HG02973 (cell line): ENCODE results near the gene CXCL13.
A peak's percentile ranks its signal among the peaks of the same experiment; 100 is the strongest.
"Not testable (repeated sequence)": the region's sequence is repeated elsewhere in the genome, so short reads cannot be mapped to it uniquely, and the experiment has no call there.

Experiments used
- ATAC-seq: cut with Tn5 transposase; IDR thresholded peaks from one replicate; pipeline ENCODE4 v1.9.1; 2021; ENCODE audit warnings: moderate library complexity; ENCODE audit not compliant: unreplicated experiment

The CXCL13 gene, protein sequence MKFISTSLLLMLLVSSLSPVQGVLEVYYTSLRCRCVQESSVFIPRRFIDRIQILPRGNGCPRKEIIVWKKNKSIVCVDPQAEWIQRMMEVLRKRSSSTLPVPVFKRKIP

DNA sequence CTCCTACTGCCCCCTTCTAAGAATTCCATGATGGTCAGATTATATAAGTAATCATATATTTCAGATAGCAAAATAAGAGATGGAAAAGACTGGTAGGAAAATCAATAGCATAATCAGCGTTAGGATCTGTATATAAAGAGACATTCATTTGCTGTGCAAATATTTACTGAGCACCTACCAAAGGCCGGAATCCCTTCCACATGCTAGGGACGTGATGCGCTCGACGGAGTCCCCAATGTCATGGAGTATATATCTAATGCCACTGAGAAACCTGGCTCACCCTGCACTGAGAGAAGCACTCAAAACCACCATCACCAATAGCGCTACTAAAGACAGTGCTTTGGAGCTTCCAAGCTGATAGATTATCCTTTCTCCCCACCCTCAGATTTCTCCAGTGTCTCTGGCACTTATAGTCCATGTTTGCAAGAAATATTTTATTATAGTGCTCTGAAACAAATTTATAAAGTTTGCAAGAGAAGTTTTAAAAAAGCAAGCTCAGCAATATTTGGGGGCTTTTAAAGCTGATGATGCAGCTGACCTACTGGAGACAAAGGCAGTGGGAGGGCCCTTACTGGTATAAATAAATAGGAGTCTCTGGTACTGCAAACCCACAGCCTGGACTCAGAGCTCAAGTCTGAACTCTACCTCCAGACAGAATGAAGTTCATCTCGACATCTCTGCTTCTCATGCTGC, at the start of gene CXCL13:
CXCL13 (plus strand) TSS at position 611 of the 693 bp plus-strand sequence; CDS start at position 657, 46 bp downstream.
- ATAC-seq: no peak

DNA sequence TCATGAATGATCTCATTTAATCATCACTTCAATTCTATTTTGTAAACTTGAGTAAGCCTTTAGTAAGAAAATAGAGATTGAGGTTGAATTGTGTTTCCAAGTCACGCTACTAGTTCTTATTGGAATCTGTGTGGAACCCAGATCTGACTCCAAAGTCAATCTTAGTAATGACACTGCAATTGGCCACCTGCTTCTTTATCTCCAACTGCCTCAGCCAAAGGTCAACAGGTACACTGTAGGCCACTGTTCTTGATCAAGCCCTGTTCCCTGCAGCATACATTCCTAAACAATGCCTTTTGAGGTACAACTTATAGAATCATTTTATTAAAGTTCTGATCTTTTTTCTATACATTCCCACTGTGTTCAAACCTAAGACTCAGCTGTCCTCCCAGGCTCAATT, 45.5 kb upstream of the CXCL13 start:
- no peak for ATAC-seq

DNA sequence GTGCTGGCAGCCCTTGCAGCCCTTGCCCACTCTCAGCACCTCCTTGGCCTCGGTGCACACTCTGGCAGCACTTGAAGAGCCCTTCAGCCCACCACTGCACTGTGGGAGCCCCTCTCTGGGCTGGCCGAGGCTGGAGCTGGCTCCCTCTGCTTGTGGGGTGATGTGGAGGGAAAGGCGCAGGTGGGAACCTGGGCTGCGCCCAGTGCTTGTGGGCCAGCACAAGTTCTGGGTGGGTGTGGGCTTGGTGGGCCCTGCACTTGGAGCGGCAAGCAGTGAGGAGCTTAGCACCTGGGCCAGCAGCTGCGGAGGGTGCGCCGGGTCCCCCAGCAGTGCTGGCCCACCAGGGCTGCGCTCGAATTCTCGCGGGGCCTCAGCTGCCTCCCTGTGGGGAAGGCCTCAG, 43.9 kb upstream of the CXCL13 start:
- not testable (repeated sequence) for ATAC-seq

DNA sequence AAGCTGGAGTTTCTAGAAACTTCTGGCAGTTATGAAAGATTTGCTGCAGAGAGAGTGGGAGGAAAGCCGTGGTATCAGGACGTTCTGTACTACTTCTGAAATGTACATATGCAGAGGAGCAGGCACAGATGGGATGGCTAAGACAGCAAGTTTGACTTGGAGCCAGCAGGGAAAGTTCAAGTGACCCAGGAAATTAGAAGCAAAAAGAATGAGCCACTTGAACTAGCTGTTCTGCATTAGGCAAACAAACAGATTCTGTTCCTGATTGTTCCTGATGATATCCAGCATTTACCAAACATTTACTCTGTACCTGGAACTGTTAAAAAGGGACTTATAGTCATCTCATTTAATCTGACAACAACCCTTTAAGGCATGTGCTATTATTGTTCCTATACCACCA, 41.4 kb upstream of the CXCL13 start:
- no peak for ATAC-seq

DNA sequence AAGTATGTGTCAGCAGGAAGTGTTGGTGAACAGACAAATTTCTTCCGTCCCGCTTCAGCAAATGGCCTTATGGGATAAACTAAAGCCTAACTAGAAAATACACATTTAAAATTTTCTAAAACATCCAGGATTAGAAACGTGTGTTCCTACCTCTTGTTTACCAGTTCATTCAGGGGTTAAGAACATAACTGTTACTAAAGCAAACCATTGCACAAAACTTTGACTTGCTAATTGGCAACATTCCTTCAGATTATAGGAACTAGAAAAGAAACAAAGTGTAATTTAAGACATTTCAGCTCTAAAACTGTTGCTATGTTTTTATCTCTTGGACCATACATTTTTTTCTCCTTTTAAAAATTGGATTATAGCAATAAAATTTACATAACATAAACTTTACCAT, 39.5 kb upstream of the CXCL13 start:
- no peak for ATAC-seq

DNA sequence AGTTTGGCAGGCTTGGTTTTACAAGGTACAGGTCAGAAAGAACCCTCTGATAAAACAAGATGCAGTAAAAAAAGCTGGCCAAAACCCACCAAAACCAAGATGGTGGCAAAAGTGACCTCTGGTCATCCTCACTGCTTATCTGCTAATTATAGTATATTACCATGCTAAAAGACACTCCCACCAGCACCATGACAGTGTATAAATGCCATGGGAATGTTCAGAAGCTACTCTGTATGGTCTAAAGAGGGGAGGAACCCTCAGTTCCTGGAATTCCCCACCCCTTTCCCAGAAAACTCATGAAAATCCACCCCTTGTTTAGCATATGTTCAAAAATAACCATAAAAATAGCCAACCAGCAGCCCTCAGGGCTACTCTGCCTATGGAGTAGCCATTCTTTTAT, 38.1 kb upstream of the CXCL13 start:
- ATAC-seq: no peak

DNA sequence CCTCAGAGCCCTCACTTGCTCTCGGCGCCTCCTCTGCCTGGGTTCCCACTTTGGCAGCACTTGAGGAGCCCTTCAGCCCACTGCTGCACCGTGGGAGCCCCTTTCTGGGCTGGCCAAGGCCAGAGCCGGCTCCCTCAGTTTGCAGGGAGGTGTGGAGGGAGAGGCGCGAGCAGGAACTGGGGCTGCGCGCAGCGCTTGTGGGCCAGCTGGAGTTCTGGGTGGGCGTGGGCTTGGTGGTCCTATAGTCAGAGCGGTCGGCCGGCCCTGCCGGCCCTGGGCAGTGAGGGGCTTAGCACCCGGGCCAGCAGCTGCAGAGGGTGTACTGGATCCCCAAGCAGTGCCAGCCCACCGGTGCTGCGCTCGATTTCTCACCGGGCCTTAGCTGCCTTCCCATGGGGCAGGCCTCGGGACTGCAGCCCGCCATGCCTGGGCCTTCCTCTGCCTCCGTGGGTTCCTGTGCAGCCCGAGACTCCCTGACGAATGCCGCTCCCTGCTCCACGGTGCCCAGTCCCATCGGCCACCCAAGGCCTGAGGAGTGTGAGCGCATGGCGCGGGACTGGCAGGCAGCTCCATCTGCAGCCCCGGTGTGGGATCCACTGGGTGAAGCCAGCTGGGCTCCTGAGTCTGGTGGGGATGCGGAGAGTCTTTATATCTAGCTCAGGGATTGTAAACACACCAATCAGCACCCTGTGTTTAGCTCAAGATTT, 35.0 kb upstream of the CXCL13 start:
- ATAC-seq: not testable (repeated sequence)

DNA sequence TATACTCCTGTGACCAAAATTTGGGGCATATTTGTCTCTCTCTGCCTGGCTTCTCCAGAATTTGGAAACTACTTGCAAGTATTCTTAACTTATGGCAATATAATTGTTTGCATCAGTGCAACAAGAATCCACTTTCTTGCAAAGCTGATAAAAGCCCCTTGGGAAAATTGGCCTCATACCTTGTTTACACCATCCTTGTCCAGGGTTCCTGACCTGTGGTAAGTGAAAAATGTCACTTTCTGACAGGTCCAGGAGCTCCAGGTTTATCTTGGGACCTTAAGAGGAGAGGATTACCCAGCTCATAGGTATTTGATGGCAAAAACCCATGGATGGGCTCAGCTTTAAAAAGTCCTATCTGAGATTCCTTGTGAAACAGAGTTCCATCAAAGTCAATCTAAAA, 29.3 kb upstream of the CXCL13 start:
- no peak for ATAC-seq

DNA sequence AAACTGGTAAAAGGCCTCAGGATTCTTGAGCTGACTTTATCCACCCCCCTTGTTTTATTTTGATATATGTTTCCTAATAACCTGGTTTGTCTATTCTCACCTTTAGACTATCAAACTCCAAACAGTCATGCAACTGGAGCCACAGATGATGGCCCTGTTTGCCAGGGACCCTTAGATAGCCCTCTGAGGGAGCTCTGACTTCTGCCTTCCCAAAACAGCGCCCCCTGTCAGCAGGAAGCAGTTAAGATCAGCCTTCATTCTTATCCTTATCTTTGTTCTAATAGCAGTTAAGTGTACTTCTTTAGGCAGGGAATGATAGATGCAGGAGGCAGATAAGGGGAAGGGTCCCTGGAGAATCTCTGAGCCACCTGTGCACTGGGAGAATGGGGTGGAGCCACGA, 27.5 kb upstream of the CXCL13 start:
- no peak for ATAC-seq

DNA sequence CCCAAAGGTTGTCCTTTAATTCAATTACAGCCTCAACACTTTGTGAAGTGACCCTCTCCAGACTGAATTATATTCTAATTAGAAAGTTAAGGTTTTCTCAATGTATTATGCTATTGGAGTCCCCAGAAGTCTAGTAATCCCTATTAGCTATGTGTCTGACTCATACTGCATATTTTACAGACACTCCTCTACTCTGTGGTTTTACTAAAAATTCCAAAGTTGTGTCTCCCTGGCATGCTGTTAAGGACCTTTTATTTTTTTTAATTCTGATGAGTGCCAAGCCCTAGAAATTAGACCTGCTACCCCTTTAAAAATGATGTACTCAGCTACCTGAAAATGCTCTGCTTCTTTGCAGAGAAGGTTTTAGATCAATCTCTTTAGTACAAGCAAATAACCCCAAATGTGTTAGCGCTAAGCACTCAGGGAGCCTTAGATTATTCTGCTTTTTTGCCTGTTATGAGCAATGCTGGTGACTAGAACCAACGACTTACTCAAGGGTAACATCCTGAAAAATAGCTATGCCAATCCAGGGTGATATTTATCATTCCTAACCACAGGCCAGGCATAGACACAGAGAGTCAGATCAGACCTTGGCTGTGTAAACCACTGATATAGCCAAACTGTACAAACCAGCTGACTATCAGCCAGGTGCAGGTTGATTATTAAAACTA, 26.1 kb upstream of the CXCL13 start:
- ATAC-seq: no peak

DNA sequence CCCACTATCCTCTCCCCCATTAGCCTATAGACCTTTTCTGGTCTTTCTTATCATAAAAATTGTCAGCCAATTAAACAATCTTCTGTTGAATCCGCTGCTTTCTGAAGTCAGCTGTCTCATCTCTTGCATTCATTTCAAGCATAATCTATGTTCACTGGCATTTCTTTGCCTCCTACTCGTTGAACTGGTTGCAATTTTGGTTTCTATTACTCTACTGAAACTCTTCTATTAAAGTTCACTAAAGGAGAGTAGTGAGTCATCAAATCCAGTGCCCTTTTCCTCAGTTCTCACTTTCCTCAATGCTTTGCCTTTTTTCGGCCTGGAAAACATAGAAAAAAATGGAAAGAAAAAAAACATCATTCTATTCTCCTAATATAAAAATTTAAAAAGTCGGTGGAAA, 23.9 kb upstream of the CXCL13 start:
- peak; percentile 77 for ATAC-seq

DNA sequence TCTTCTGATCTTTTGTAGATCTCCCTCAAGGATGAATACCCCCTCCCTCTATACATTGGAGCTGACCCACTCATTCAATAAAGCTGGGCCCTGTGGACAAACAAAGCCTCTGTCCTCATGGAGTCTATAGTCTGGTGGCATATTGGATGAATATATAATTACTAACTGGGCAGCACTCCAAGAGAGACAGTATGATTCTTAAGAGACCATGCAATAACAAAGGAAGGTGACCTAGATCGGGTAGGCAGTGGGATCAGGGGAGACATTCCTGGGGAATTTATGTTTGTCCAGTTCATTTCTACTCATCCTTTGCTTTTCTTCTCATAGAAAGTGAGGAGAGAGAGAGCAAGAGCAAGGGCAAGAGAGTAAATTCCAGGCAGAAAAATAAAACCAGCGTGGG, 23.5 kb upstream of the CXCL13 start:
- no peak for ATAC-seq

DNA sequence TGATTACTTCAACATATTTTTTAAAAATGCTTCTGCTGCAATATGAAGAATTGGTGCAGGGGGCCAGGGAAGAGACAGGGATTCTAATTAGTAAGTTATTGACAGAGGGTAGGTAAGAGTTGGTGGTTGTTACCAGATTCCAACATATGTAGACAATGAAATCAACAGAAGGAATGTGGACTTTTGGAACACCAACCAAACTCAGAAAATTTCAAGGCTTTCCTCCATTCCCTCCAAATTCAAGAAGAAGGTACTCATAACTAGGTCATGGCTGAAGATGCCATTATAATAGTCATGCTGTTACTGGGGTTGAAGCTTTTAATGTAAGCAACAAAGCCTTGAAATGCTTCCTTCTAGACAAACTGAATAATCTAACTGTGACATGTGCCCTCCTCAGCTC, 22.9 kb upstream of the CXCL13 start:
- ATAC-seq: no peak

DNA sequence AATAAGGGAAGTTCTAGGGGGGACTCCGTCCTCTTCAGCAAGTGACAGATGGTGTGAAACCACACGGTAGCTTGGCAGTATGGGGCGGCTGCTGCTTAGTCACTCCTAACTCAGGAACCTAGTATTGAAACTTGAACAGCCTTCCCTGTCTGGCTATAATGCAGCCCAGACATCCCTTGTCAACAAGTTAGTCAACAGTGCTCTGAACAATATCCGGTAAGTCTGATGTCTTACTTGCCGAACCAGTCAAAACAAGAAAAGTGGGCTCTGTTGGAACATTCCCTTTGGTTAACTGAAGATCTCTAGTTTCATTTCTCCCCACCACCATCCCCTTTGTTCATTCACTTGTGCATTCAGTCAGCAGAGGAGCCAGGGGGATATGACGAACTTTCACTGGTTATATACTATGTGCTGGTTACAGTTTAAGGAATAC, 18.7 kb upstream of the CXCL13 start:
- ATAC-seq: peak; percentile 98

DNA sequence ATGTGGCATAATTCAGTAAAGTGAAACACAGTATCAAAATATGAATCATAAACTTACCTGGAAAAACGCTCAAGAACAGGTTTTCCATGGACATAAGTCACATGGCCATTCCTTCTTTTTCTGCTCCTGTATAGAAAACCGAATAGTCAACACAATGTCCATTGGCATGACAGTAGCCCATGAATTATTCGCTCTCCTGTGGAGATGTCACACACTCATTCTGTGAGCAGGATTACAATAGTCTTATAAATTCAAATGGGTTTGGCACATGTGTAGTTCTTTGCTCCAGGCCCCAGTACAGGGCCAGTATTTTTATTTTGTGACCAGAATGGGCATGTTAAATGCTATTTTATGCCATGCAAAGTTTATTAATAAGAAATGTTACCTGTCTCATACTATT, 15.1 kb upstream of the CXCL13 start:
- no peak for ATAC-seq

DNA sequence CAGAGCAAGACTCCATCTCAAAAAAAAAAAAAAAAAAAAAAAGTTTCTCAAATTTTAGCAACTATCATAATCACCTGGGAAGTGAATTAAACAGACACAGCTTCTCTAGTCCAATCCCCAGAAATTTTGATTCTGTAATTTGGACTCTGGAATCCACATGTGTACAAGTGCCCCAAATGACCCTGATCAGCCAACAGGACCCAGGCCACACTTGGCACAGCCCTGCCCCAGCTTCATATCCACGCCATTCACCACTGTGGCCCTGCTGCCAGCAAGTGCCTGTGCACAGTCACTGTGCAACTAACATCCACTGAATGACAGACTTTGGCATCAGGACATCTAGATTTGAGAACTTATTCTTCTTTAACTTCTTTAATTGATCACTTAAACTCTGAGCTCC, 14.1 kb upstream of the CXCL13 start:
- no peak for ATAC-seq

DNA sequence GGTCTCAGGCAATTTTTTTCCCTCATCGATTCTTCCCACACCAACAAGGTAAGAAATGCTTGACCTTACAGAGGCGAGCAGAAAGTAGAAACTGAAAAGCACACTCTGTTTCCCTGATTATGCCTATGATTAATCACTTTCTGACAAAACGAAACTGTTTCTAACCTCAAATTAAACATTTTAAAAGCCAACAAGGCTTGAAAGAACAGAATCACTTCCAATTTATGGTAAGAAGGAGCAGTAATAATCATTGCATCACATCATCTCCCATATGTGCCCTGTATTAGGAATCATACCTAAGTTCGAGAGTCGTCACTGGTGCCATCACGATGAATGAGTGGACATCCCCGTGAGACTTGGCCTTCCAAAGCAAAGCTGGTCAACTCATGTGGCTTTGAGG, 12.5 kb upstream of the CXCL13 start:
- no peak for ATAC-seq

DNA sequence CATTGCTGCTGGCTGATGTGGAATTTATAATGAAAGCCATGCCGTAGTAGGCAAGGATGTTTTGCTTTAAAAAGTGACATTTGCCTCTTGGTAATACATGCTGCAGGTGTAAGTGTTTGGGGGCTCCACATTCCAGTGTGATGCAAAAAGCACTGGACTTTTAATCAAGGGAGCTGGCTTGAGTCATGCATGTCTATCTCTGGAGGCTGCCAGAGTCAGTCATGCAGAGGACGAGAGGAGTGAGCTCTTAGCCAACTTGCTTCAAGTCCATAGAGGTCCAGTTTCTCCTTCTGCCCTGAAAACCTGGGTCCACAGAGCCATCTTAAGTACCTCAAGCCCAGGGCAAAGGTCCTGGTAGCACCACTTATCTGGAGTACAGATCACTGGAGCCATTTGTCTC, 11.6 kb upstream of the CXCL13 start:
- ATAC-seq: no peak

DNA sequence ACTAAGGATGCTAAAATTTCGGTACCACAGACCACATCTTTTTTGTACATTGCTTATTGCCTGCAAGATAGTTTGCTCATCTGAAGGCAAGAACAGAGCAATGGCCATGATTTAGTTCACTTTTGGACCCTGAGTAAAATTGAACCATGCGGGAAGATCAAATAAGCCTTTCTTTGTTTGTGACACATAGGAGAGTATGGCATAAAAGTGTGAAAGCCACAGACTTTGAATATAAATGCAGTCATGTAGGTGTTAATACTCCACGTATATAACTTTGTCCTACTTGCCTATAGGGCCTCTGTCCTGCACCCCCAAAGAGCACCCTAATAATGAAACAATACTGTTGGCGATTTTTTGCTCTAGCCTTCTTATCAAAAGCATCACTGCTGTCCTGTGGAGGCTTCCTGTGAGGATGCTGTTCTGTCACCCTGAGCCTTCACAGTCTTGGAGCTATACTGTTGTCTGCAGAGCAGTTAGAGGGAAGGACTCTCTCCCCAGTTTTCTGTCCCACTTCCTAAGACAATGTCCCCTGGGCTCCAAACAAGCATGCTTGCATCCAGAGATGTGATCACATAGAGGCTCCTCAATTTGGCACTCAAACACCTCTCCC, 10.2 kb upstream of the CXCL13 start:
- ATAC-seq: no peak

DNA sequence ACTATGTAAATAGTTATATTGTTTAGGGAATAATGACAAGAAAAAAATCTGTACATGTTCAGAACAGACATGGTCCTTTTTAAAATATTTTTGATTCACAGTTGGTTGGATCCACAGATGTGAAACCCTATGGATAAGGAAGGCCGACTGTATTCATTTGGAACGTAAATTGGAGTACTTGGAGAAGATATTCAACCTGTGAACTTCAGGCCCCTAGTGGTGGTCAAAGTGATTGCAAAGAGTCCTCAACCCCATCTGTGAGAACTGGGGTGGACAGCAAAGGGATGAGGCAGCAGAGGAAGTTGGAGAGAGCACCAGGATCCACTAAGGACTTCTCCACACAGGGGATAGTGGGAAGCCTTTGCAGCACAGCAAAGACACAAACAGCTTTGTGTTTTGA, 6.2 kb upstream of the CXCL13 start:
- ATAC-seq: peak; percentile 45
